GM19351 (cell line): ENCODE results near the gene ECE2.
"Not testable (repeated sequence)": the region's sequence is repeated elsewhere in the genome, so short reads cannot be mapped to it uniquely, and the experiment has no call there.

Experiments
- ATAC-seq: cut with Tn5 transposase; IDR thresholded peaks from one replicate; pipeline ENCODE4 v1.9.1; 2021; ENCODE audit warnings: mild to moderate bottlenecking, moderate library complexity; ENCODE audit not compliant: unreplicated experiment

ECE2 gene

DNA sequence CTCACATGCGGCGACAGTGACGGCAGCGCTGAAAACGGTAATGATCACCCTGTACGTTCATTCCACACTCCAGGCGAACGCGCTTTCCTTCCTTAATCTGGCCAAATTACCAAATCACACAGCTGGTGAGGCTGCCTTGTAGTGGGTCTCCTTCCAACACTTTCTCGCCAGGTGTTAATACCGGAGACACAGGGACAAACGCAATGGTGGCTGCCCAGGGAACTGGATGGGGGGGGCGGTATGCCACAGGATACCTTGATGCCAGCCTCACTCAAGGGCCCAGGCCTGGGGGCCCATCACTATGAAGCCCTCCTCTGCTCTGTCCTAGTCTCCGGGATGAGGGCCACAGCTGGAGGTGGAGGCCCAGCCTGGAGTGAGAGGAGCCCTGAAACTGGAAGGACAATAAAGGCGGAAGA lies 13.1 kb upstream of the ECE2 start:
- ATAC-seq: no peak

DNA sequence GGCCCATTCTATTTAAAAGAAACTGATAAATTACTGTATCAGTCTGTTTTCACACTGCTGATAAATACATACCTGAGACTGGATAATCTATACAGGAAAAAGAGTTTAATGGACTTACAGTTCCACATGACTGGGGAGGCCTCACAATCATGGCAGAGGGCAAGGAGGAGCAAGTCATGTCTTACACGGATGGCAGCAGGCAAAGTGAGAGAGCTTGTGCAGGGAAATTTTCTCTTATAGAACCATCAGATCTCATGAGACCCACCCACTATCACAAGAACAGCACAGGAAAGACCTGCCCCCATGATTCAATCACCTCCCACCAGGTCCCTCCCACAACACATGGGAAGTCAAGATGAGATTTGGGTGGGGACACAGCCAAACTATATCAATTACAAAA lies 8.6 kb upstream of the ECE2 start:
- ATAC-seq: not testable (repeated sequence)

GRCh38 chr3:184272269-184272668 lies 3.6 kb upstream of the ECE2 start:
- ATAC-seq: no peak

GRCh38 chr3:184275381-184275701 lies 481 bp upstream of the ECE2 start:
- no peak for ATAC-seq

GRCh38 chr3:184277366-184277765 lies 1.5 kb downstream of the ECE2 start:
- no peak for ATAC-seq

GRCh38 chr3:184282941-184283340 lies 7.1 kb downstream of the ECE2 start:
- ATAC-seq: no peak

DNA sequence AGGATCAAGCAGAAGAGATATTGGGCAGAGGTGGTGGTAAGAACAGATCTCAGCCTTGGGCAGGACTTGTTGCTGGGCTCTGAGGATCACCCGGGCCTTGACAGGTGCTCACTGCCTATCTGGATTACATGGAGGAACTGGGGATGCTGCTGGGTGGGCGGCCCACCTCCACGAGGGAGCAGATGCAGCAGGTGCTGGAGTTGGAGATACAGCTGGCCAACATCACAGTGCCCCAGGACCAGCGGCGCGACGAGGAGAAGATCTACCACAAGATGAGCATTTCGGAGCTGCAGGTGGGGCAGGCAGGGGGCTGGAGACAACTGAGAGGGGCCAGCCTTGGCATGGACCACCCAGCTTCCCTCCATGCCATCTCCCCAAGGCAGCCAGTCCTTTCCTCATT lies 7.9 kb downstream of the ECE2 start:
- no peak for ATAC-seq

GRCh38 chr3:184284696-184285095 lies 8.9 kb downstream of the ECE2 start:
- no peak for ATAC-seq

DNA sequence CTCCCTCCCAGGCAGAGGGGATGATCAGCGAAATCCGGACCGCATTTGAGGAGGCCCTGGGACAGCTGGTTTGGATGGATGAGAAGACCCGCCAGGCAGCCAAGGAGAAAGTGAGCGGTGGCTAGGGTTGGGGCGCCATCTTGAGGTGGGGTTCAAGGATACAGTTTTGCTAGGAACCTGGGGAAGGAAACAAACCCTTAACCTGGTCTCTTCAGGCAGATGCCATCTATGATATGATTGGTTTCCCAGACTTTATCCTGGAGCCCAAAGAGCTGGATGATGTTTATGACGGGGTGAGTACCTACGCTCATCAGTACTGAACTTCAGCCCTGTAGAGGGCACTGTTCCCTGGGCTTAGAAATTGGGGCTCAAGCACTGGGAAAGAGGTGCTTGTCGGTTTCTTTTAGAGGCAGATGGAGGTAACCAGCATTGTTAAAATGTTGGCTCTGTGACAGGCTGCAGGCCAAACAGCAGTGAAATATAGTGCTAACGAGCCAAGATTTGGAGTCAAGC lies 13.7 kb downstream of the ECE2 start:
- no peak for ATAC-seq

DNA sequence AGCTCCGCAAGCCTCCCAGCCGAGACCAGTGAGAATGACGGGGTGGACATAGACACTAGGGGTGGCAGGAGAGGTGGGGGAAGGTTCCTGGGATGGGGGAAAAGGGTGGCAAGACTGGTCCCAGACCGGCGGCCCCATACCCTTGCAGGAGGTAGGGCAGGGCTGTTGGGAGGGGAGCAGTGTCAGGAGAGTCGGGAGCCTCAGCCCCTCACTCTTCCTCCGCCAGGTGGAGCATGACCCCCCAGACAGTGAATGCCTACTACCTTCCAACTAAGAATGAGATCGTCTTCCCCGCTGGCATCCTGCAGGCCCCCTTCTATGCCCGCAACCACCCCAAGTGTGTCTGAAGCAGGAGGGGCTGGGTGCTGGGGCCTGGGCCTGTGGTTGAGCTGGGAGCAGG lies 14.5 kb downstream of the ECE2 start:
- ATAC-seq: no peak

DNA sequence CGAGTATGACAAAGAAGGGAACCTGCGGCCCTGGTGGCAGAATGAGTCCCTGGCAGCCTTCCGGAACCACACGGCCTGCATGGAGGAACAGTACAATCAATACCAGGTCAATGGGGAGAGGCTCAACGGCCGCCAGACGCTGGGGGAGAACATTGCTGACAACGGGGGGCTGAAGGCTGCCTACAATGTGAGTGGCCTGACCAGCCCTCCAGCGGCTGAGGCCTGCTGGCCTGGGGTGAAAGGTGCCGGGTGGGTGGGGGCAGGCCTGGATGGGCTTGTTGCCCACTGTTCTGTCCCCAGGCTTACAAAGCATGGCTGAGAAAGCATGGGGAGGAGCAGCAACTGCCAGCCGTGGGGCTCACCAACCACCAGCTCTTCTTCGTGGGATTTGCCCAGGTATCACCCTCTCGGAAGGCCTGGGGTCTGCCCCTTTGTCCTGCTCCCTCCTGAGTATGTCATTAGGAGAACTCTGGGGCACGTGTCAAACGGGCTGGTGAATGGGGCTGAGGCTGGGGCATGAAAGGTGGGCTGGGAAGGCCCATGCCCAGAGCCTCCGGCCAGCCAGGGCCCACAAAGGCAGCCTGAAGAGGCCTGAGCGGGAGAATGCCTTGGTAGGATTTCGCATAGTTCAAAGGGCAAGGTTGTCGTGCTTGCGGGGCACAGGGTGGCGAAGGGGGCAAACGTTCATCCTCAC lies 15.4 kb downstream of the ECE2 start:
- ATAC-seq: no peak

- no peak for ATAC-seq
These were observed 16.1 kb downstream of the ECE2 start for GRCh38 chr3:184291738-184292445.

- ATAC-seq: no peak
These were observed 19.9 kb downstream of the ECE2 start for GRCh38 chr3:184295771-184296170.

DNA sequence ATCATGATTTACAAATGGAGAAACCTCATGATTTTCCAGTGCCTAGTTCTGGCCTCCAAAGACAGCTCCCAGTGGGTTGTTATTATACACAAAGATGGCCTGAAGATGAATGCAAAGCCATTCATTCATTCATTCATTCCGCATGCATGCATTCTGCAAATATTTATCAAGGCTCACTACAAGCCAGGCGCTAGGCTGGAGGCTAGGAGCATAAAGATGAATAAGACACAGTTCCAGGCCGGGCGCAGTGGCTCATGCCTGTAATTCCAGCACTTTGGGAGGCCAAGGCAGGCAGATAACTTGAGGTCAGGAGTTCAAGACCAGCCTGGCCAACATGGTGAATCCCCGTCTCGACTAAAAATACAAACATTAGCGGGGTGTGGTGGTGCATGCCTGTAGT lies 20.8 kb downstream of the ECE2 start:
- ATAC-seq: no peak

DNA sequence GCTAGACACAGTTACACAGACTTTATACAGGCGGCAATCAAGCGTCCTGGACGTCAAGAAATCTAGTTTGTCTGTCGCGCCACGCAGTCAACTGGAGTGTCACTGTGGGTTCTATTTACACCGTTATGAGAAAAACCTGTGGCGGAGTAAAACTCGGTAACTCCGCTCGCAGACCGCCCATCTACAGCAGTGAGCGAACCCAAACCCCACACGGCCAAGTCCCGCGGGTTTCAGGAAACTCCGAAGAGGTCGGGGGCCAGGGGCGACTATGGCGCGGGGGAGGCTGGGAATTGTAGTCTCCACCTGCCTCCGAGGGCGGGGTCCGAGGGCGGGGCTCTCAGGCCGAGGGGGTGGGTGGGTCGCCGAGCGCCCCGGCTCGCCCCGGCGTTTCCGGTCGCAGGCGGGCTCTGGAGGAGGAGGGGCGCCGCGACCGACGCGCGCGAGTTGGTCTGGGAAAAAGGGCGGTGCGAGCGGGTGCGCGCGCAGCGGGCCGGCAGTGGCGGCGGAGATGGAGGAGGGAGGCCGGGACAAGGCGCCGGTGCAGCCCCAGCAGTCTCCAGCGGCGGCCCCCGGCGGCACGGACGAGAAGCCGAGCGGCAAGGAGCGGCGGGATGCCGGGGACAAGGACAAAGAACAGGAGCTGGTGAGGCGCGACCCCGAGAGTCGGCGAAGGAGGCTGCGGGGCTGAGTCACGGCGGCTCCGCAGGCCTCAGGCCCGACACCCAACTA lies 23.1 kb downstream of the ECE2 start, which contains the start of gene PSMD2:
TSS of gene PSMD2 (plus strand) at position 483 of the 729 bp plus-strand sequence. CDS start at position 509, 26 bp downstream.
- peak; percentile 96 for ATAC-seq

DNA sequence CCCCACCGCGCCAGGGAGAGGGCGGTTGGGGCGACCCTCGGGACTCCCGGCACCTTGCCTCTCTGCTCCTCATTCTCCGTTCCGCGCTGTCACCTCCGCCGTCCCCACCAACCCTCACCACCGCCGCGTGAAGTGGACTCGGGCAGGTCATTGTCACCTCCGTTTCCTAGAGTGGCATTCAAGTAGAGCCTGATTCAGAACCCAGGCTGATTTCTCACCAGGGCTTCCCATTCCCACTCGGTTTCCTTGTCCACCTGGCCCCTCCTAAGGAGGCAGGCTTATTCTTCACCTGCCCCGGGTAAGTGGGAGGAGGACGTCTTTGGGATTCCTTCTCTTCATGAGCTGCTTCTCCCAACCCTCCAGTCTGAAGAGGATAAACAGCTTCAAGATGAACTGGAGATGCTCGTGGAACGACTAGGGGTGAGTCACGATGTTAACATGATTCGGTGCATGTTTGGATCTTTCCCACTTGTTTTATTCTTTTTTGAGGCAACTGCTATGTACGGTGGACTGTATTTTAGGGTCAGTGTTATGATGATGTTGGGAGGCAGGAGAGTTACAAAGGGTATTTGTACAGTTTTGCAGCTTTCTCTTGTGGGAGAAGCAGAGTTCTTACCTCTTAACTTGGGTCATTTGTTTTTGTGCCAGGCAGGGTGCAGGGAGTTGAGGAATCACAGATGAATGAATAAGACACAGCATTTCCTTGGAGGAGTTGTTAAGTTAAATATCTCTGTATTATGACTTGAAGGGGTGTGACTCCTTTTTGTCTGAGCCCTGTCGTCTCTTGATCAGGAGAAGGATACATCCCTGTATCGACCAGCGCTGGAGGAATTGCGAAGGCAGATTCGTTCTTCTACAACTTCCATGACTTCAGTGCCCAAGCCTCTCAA lies 23.9 kb downstream of the ECE2 start:
- no peak for ATAC-seq

DNA sequence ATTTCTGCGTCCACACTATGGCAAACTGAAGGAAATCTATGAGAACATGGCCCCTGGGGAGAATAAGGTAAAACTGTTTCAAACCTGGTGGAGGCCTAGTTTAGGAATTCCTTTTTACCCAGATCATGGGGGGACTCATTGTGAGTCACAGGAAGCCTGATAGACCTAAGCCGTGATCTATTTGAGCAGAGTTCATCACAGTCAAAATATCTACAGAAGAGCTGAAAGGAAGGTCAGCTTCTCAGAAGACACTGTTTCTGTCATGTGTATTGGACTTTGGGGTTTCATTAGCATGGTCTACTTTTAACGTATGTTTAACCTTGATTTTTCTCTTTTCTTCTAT lies 24.5 kb downstream of the ECE2 start:
- ATAC-seq: no peak

GRCh38 chr3:184305577-184305976 lies 29.8 kb downstream of the ECE2 start:
- ATAC-seq: no peak

- no peak for ATAC-seq
These were observed 30.6 kb downstream of the ECE2 start for GRCh38 chr3:184306341-184306972.

DNA sequence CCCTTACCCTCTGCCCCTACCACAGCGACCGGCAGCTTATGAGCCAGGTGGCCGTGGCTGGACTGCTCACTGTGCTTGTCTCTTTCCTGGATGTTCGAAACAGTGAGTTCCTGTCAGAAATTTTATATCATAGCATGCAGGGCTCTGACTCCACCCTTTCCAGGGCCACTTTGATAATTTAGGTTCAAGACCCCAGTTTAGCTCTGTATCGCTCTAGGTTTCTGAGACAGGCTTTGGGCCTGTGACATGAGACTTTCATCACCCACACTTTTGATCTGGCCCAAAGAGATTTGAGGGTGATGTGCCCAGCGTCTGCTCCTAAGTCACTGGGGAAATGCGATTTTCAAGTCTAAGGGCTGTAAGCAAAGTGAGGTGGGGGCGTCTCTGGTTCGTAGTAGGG lies 32.1 kb downstream of the ECE2 start:
- ATAC-seq: no peak
